ENCODE measurements around the gene DNTT. TPM values are rescaled to one million over a fixed set of nuclear protein-coding genes. Genes with fewer than 3 reads are reported as not detected.

Gene DNTT
- total and polyA plus RNA-seq, 2 experiments from 2014 or later = not detected

DNA sequence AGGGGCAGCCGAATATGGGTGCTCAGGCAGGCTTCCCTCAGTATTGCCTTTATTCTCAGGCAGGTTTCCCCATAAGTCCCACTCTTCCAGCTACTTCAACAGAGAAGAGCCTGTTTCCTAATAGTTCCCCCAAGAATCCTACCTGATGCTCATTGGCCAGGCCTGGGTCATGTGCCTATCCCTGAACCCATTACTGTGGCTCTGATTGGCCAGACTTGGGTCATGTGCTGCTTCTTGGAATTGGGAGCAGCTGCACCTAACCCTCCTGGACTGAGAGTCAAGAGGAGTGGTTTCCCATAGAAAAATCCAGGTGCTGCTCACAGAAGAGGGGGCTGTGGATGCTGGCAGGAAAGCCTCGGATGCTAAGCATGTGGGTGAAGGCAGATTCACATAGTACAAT, 32.9 kb downstream of the DNTT start (continued):
- TF ChIP-seq, protein P1, sequence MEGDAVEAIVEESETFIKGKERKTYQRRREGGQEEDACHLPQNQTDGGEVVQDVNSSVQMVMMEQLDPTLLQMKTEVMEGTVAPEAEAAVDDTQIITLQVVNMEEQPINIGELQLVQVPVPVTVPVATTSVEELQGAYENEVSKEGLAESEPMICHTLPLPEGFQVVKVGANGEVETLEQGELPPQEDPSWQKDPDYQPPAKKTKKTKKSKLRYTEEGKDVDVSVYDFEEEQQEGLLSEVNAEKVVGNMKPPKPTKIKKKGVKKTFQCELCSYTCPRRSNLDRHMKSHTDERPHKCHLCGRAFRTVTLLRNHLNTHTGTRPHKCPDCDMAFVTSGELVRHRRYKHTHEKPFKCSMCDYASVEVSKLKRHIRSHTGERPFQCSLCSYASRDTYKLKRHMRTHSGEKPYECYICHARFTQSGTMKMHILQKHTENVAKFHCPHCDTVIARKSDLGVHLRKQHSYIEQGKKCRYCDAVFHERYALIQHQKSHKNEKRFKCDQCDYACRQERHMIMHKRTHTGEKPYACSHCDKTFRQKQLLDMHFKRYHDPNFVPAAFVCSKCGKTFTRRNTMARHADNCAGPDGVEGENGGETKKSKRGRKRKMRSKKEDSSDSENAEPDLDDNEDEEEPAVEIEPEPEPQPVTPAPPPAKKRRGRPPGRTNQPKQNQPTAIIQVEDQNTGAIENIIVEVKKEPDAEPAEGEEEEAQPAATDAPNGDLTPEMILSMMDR (conservative IDR thresholded peaks at IDR 0.05; ENCODE audit: low read depth in 2 of 2) = no peak
- TF ChIP-seq POLR2AphosphoS5 (IDR thresholded peaks at IDR 0.05; ENCODE audit: low read depth) = no peak
- TF ChIP-seq ZNF114 (CRISPR knock-in tag; IDR thresholded peaks at IDR 0.05) = no peak
- no peak for TF ChIP-seq ZNF331 (CRISPR knock-in tag; IDR thresholded peaks at IDR 0.05; ENCODE audit: low read depth)
- no peak for TF ChIP-seq CREB1 (CRISPR knock-in tag; IDR thresholded peaks at IDR 0.05; ENCODE audit: low read depth)

DNA sequence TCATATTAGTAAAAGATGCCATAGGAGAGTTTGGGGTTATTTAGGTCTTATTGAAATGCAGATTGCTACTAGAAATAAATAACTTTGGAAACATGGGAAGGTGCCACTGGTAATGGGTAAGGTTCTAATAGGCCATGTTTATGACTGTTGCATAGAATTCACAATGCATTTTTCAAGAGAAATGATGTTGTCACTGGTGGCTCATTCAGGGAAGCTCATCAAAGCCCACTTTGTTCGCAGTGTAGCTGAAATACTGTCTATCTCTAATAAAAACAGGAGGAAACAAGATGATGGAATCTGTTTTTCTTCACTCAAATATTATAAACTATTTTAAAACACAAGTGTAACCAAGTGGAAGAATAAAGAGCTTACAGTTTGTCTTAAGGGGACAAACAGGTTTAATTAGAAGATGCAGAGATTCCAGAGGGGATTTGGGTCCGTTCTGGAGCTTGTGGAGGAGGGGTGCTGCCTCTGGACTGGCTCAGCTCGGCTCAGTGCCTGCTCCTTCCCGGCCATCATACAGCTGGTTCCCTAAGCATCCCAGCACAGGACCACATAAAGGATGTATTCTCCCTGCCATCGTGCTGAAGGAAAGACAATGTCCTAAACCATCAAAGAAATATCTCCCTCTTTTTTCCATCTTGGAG, 34.2 kb downstream of the DNTT start:
- DNase-seq (ENCODE audit: low spot score) = no peak
- H3K9me2 ChIP-seq (ENCODE audit: insufficient read depth) = no peaks in the 10 kb centered on the region
- Mint-ChIP-seq H3K4me1 (peaks cover 25% of the 10 kb centered on the region; the same call in 2 of the 3 replicates), H3K27me3 (ENCODE audit: insufficient read depth, low read depth, poor library complexity) (peaks cover 8% of the 10 kb centered on the region), H3K4me3 (no peak overlapping the region), H3K9me3 (no peaks in the 10 kb centered on the region), H3K27ac (no peak overlapping the region), H3K36me3 (ENCODE audit: low read depth) (0 out of 3 replicates have a peak, but pooled peaks cover 1% of the 10 kb centered on the region)
- no peak overlapping the region for H3K4me2 ChIP-seq
- H3F3A ChIP-seq (replicated peaks; ENCODE audit: low read depth) = no peaks in the 10 kb centered on the region
- no peaks in the 10 kb centered on the region for H4K20me1 ChIP-seq (replicated peaks; ENCODE audit: insufficient read depth)
- H3K27me3 ChIP-seq (ENCODE audit: insufficient read depth) = no peaks in the 10 kb centered on the region
- H2AFZ ChIP-seq = peak overlapping the region; percentile 70
- no peak overlapping the region for H3K27ac ChIP-seq (ENCODE audit: low read depth)
- no peak for ATAC-seq
- peaks cover 11% of the 10 kb centered on the region for H3K4me1 ChIP-seq (ENCODE audit: insufficient read depth)
- H3K4me3 ChIP-seq = no peak overlapping the region
- no peaks in the 10 kb centered on the region for H3K36me3 ChIP-seq (ENCODE audit: insufficient read depth)
- no peaks in the 10 kb centered on the region for H3K79me2 ChIP-seq (replicated peaks; ENCODE audit: insufficient read depth)
- TF ChIP-seq, protein P2, sequence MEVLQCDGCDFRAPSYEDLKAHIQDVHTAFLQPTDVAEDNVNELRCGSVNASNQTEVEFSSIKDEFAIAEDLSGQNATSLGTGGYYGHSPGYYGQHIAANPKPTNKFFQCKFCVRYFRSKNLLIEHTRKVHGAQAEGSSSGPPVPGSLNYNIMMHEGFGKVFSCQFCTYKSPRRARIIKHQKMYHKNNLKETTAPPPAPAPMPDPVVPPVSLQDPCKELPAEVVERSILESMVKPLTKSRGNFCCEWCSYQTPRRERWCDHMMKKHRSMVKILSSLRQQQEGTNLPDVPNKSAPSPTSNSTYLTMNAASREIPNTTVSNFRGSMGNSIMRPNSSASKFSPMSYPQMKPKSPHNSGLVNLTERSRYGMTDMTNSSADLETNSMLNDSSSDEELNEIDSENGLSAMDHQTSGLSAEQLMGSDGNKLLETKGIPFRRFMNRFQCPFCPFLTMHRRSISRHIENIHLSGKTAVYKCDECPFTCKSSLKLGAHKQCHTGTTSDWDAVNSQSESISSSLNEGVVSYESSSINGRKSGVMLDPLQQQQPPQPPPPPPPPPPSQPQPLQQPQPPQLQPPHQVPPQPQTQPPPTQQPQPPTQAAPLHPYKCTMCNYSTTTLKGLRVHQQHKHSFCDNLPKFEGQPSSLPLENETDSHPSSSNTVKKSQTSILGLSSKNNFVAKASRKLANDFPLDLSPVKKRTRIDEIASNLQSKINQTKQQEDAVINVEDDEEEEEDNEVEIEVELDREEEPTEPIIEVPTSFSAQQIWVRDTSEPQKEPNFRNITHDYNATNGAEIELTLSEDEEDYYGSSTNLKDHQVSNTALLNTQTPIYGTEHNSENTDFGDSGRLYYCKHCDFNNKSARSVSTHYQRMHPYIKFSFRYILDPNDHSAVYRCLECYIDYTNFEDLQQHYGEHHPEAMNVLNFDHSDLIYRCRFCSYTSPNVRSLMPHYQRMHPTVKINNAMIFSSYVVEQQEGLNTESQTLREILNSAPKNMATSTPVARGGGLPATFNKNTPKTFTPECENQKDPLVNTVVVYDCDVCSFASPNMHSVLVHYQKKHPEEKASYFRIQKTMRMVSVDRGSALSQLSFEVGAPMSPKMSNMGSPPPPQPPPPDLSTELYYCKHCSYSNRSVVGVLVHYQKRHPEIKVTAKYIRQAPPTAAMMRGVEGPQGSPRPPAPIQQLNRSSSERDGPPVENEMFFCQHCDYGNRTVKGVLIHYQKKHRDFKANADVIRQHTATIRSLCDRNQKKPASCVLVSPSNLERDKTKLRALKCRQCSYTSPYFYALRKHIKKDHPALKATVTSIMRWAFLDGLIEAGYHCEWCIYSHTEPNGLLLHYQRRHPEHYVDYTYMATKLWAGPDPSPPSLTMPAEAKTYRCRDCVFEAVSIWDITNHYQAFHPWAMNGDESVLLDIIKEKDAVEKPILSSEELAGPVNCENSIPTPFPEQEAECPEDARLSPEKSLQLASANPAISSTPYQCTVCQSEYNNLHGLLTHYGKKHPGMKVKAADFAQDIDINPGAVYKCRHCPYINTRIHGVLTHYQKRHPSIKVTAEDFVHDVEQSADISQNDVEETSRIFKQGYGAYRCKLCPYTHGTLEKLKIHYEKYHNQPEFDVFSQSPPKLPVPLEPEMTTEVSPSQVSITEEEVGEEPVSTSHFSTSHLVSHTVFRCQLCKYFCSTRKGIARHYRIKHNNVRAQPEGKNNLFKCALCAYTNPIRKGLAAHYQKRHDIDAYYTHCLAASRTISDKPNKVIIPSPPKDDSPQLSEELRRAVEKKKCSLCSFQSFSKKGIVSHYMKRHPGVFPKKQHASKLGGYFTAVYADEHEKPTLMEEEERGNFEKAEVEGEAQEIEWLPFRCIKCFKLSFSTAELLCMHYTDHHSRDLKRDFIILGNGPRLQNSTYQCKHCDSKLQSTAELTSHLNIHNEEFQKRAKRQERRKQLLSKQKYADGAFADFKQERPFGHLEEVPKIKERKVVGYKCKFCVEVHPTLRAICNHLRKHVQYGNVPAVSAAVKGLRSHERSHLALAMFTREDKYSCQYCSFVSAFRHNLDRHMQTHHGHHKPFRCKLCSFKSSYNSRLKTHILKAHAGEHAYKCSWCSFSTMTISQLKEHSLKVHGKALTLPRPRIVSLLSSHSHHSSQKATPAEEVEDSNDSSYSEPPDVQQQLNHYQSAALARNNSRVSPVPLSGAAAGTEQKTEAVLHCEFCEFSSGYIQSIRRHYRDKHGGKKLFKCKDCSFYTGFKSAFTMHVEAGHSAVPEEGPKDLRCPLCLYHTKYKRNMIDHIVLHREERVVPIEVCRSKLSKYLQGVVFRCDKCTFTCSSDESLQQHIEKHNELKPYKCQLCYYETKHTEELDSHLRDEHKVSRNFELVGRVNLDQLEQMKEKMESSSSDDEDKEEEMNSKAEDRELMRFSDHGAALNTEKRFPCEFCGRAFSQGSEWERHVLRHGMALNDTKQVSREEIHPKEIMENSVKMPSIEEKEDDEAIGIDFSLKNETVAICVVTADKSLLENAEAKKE (CRISPR knock-in tag; IDR thresholded peaks at IDR 0.05) = no peak
- TF ChIP-seq EZH2phosphoT487 (IDR thresholded peaks at IDR 0.05; ENCODE audit: unreplicated experiment) = no peak
- no peak for TF ChIP-seq REST (IDR thresholded peaks at IDR 0.05; ENCODE audit: unreplicated experiment)
- no peak for TF ChIP-seq ETS1 (IDR thresholded peaks at IDR 0.05)
- TF ChIP-seq, protein P1 (conservative IDR thresholded peaks at IDR 0.05; ENCODE audit: low read depth in 2 of 2) = no peak

All from GM23338 (cell line).